GM12891 (cell line): Measurements from ENCODE around the gene LENG1.

Experiments used
- PAX5 ChIP-seq: IDR thresholded peaks from 2 replicates; pipeline ENCODE4 v1.6.1; 2011; ENCODE audit warnings: low read length, moderate library complexity, mild to moderate bottlenecking; ENCODE audit not compliant: insufficient read depth, severe bottlenecking
- POLR2A ChIP-seq: IDR thresholded peaks from 2 replicates; pipeline ENCODE4 v1.6.1; 2011; ENCODE audit warnings: low read depth, low read length, control low read depth
- POLR2AphosphoS5 ChIP-seq: IDR thresholded peaks from 2 replicates; pipeline ENCODE4 v1.6.1; 2011; ENCODE audit warnings: low read depth, low read length, control low read depth
- POU2F2 ChIP-seq: IDR thresholded peaks from 2 replicates; pipeline ENCODE4 v1.6.1; 2011; ENCODE audit warnings: low read depth, mild to moderate bottlenecking, control low read depth, low read length, moderate library complexity
- SPI1 ChIP-seq: IDR thresholded peaks from 2 replicates; pipeline ENCODE4 v1.6.1; 2011; ENCODE audit warnings: low read depth, low read length, control low read depth
- TAF1 ChIP-seq: IDR thresholded peaks from 2 replicates; pipeline ENCODE4 v1.6.1; 2011; ENCODE audit warnings: low read depth, low read length, control low read depth

- no peak for TF ChIP-seq POLR2A
- TF ChIP-seq POLR2AphosphoS5 = no peak
- no peak for TF ChIP-seq TAF1
- no peak for TF ChIP-seq SPI1
- no peak for TF ChIP-seq POU2F2
- TF ChIP-seq PAX5 = no peak
Observed at GRCh38 chr19:54109651-54110050, 49.9 kb downstream of the LENG1 start.
